HCT116 (cell line): ENCODE results near the gene PDE2A. TPM values are rescaled to one million over a fixed set of nuclear protein-coding genes. Genes with fewer than 3 reads are reported as not detected.

Source experiments
- ATAC-seq: fragments of 200-7000 bp; cut with Tn5 transposase; 2 replicates; pipeline ENCODE4 v1.9.1; 2020; ENCODE audit warnings: mild to moderate bottlenecking, moderate library complexity
- BruUV-seq: library from RNA; stranded (reverse); fragments of 400-500 nt; replicated peaks from 2 replicates; lab custom pipeline; 2021; lab: Mats Ljungman, UMichigan
- CTCF ChIA-PET: fragments of 300-600 bp; sonication (Branson Sonifier 250); formaldehyde crosslinking; loops from one replicate; lab custom pipeline; 2021; ENCODE audit warnings: antibody characterized with exemption; lab: Charles Lee
- POLR2A ChIA-PET: fragments of 300-600, 350-600 bp; sonication (Branson Sonifier 250); formaldehyde crosslinking; loops from one replicate; lab custom pipeline; 2021; ENCODE audit warnings: antibody characterized with exemption; lab: Charles Lee
- RAD21 ChIA-PET, 2 experiments: fragments of 300-600 bp; sonication (Branson Sonifier 250); formaldehyde crosslinking; loops; one replicate each; lab custom pipeline; 2023; ENCODE audit warnings: low total read pairs in 2 of 2; ENCODE audit not compliant: uncharacterized antibody in 2 of 2, unreplicated experiment in 2 of 2, low non-redundant PET in 1 of 2; lab: Charles Lee
- DNase-seq: peaks from one replicate; pipeline ENCODE4 v3.0.0-alpha.2; 2010; ENCODE audit warnings: low read depth, low spot score
- H2AFZ ChIP-seq: fragments of 200-600 bp; shearing (Covaris generic), sonication (generic); 2 replicates; pipeline ENCODE4 v1.6.1; 2017; ENCODE audit warnings: low read depth, mixed run types, mixed read lengths, antibody characterized with exemption, low read length; ENCODE audit not compliant: poor library complexity, severe bottlenecking
- H3K27ac ChIP-seq: 2 replicates; pipeline ENCODE4 v1.5.1; 2012; ENCODE audit warnings: low read depth, low read length
- H3K27me3 ChIP-seq: fragments of 200-600 bp; sonication (generic); 2 replicates; pipeline ENCODE4 v1.6.1; 2016; ENCODE audit warnings: mixed run types, low read length, mixed read lengths; ENCODE audit not compliant: insufficient read depth
- H3K36me3 ChIP-seq, 2 experiments: fragments of 200-500 bp in 1 of 2; fragments of 200-600 bp in 1 of 2; sonication (Bioruptor generic) in 1 of 2; sonication (generic) in 1 of 2; 2 replicates each; pipeline versions ENCODE4 v1.5.1 to v1.6.1; 2014 to 2016; ENCODE audit warnings: low read length in 2 of 2, inconsistent platforms in 1 of 2, mixed read lengths in 1 of 2, mixed run types in 1 of 2; ENCODE audit not compliant: insufficient read depth in 2 of 2, control insufficient read depth in 1 of 2
- H3K4me1 ChIP-seq, 2 experiments: fragments of 200-600 bp in 1 of 2; sonication (generic) in 1 of 2; 2 replicates each; pipeline versions ENCODE4 v1.5.1 to v1.6.1; 2012 to 2017; ENCODE audit warnings: low read length in 2 of 2, inconsistent platforms in 1 of 2, mild to moderate bottlenecking in 1 of 2, mixed read lengths in 1 of 2, mixed run types in 1 of 2, moderate library complexity in 1 of 2; ENCODE audit not compliant: insufficient read depth in 2 of 2, control insufficient read depth in 1 of 2
- H3K4me2 ChIP-seq: fragments of 200-600 bp; sonication (generic); 2 replicates; pipeline ENCODE4 v1.6.1; 2017; ENCODE audit warnings: mixed run types, low read length, mixed read lengths
- H3K4me3 ChIP-seq, 2 experiments: fragments of 200-600 bp in 1 of 2; sonication (generic) in 1 of 2; replicated peaks in 1 of 2; 2 replicates each; pipeline ENCODE4 v1.5.1; 2011 to 2016; ENCODE audit warnings: low read length in 2 of 2, control low read depth in 1 of 2, low read depth in 1 of 2, mild to moderate bottlenecking in 1 of 2, mixed read lengths in 1 of 2, mixed run types in 1 of 2
- H3K79me2 ChIP-seq: fragments of 200-600 bp; sonication (generic); 2 replicates; pipeline ENCODE4 v1.6.1; 2017; ENCODE audit warnings: mild to moderate bottlenecking, mixed run types, low read length, moderate library complexity, mixed read lengths; ENCODE audit not compliant: insufficient read depth
- H3K9ac ChIP-seq: fragments of 200-600 bp; sonication (generic); 2 replicates; pipeline ENCODE4 v1.6.1; 2016; ENCODE audit warnings: low read length, mixed read lengths
- H3K9me2 ChIP-seq: fragments of 200-600 bp; sonication (generic), shearing (Covaris generic); 2 replicates; pipeline ENCODE4 v1.6.1; 2017; ENCODE audit warnings: mixed run types, mild to moderate bottlenecking, moderate library complexity; ENCODE audit not compliant: insufficient read depth
- H3K9me3 ChIP-seq, 2 experiments: fragments of 200-500 bp in 1 of 2; fragments of 200-600 bp in 1 of 2; sonication (Bioruptor generic) in 1 of 2; sonication (generic) in 1 of 2; 2 replicates each; pipeline ENCODE4 v1.6.1; 2014 to 2017; ENCODE audit warnings: low read length in 2 of 2, mixed read lengths in 2 of 2, inconsistent platforms in 1 of 2, low read depth in 1 of 2, mild to moderate bottlenecking in 1 of 2, mixed run types in 1 of 2, moderate library complexity in 1 of 2; ENCODE audit not compliant: control insufficient read depth in 1 of 2, insufficient read depth in 1 of 2
- H4K20me1 ChIP-seq: fragments of 200-600 bp; sonication (generic), shearing (Covaris generic); 2 replicates; pipeline ENCODE4 v1.6.1; 2017; ENCODE audit warnings: mixed run types, mild to moderate bottlenecking, moderate library complexity; ENCODE audit not compliant: insufficient read depth
- ATF3 ChIP-seq: IDR thresholded peaks from 2 replicates; pipeline ENCODE4 v1.6.1; 2012
- CEBPB ChIP-seq: IDR thresholded peaks from 2 replicates; pipeline ENCODE4 v1.6.1; 2012; ENCODE audit warnings: low read depth
- EZH2 ChIP-seq: fragments of 200-600 bp; sonication (generic); IDR thresholded peaks from 2 replicates; pipeline ENCODE4 v1.6.1; 2017; ENCODE audit warnings: antibody characterized with exemption, mixed run types
- EZH2phosphoT487 ChIP-seq: fragments of 200-600 bp; IDR thresholded peaks from 2 replicates; pipeline ENCODE4 v1.6.1; 2018; ENCODE audit warnings: antibody characterized with exemption, borderline replicate concordance
- POLR2AphosphoS5 ChIP-seq: IDR thresholded peaks from 2 replicates; pipeline ENCODE4 v1.6.1; 2011; ENCODE audit warnings: mild to moderate bottlenecking, low read depth, low read length, moderate library complexity
- SIN3A ChIP-seq: IDR thresholded peaks from 2 replicates; pipeline ENCODE4 v1.6.1; 2012; ENCODE audit warnings: low read depth
- YY1 ChIP-seq: IDR thresholded peaks from 2 replicates; pipeline ENCODE4 v1.6.1; 2011; ENCODE audit warnings: low read length, low read depth, moderate library complexity, mild to moderate bottlenecking; ENCODE audit not compliant: insufficient replicate concordance; ENCODE audit errors: extremely low read depth
- ZNF274 ChIP-seq: fragments of 200-500 bp; sonication (Bioruptor generic); IDR thresholded peaks from 2 replicates; pipeline ENCODE4 v1.6.1; 2014; ENCODE audit warnings: mild to moderate bottlenecking, low read depth, low read length, inconsistent platforms
- intact Hi-C: fragments of 100-400 bp; cut with micrococcal nuclease; formaldehyde crosslinking; loops from 2 replicates; pipeline ENCODE4 v1.10.0; 2022
- total RNA-seq: library from RNA; stranded (reverse); gene quantifications from one replicate; pipeline ENCODE4 v1.2.1, GENCODE V29; 2021; ENCODE audit not compliant: unreplicated experiment
- TF ChIP-seq, protein P1 (sequence below): IDR thresholded peaks from 2 replicates; pipeline ENCODE4 v1.6.1; 2011; ENCODE audit warnings: mild to moderate bottlenecking, low read length, moderate library complexity; ENCODE audit not compliant: insufficient replicate concordance; ENCODE audit errors: extremely low read depth
- TF ChIP-seq, protein P2 (sequence below), 3 experiments: fragments of 200-600 bp in 1 of 3; sonication (generic) in 1 of 3; IDR thresholded peaks in 2 of 3; conservative IDR thresholded peaks in 1 of 3; 2 replicates each; pipeline ENCODE4 v1.5.1; 2012 to 2017; ENCODE audit warnings: low read depth in 2 of 3, low read length in 2 of 3, antibody characterized with exemption in 1 of 3, borderline replicate concordance in 1 of 3, control low read depth in 1 of 3, mild to moderate bottlenecking in 1 of 3, mixed read lengths in 1 of 3, mixed run types in 1 of 3, moderate library complexity in 1 of 3; ENCODE audit not compliant: insufficient read depth in 1 of 3

The PDE2A gene
- total RNA-seq, 1 experiment from 2014 or later, result 7.6 TPM

DNA sequence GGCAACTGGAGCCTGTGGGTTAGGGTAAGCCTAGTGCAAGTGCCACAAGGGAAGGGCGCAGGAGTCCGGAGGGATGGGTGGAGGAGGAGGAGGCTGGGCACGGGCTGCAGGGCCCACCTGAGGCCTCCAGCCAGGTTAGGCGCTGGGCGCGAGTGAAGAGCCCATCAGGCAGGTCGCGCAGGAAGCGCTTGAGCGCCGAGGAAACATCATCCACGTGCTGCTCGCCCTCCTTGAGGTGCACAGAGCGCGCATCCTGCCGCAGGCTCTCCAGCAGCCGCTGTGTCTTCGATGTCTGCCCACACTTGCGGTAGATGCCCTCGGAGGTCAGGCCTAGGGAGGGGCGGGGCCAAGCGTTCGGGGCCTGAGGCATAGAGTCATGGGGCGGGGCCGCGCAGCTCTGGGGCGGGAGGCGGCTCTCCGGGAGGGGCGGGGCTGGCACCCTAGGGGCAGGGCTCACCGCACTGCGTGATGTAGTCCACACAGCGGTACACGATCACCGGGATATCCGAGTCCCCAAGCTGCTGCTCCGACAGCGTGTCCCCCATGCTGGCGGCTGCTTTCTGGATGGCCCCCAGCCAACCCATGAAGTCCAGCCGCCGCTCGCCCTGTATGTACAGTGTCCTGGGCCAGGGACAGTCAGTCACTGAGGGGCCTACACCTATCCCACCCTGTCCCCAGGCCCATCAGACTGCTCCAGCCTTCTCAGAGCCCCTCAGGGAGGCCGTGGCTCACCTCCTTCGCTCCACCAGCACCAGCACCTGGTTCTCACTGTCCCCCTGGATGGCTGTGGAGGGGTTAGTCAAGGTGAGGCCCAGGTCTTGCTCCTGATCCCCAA, 22.9 kb upstream of the PDE2A start:
- ATAC-seq, result peak; percentile 52; the same call in 1 of the 2 replicates
- Histone ChIP-seq H3K4me3 (no peak overlapping the region), H3K27me3 (no peaks in the 10 kb centered on the region), H3K9ac (no peak overlapping the region), H4K20me1 (no peaks in the 10 kb centered on the region), H3K36me3 (peaks cover 12 to 14% of the 10 kb centered on the region in 2 experiments; a peak in 3 of 4 replicates), H3K4me1 (peaks cover 3 to 19% of the 10 kb centered on the region in 2 experiments; a peak in 3 of 4 replicates), H3K79me2 (no peaks in the 10 kb centered on the region), H3K9me2 (no peaks in the 10 kb centered on the region), H3K9me3 (no peaks in the 10 kb centered on the region)
- no peak for DNase-seq
- TSS peak; percentile 16 for BruUV-seq
- intact Hi-C loops, result no loop called here
- ChIA-PET RAD21 (no interaction called here), CTCF (no interaction called here), POLR2A (no interaction called here)
- no peak for TF ChIP-seq POLR2AphosphoS5
- TF ChIP-seq ATF3, result no peak
- TF ChIP-seq, protein P1, sequence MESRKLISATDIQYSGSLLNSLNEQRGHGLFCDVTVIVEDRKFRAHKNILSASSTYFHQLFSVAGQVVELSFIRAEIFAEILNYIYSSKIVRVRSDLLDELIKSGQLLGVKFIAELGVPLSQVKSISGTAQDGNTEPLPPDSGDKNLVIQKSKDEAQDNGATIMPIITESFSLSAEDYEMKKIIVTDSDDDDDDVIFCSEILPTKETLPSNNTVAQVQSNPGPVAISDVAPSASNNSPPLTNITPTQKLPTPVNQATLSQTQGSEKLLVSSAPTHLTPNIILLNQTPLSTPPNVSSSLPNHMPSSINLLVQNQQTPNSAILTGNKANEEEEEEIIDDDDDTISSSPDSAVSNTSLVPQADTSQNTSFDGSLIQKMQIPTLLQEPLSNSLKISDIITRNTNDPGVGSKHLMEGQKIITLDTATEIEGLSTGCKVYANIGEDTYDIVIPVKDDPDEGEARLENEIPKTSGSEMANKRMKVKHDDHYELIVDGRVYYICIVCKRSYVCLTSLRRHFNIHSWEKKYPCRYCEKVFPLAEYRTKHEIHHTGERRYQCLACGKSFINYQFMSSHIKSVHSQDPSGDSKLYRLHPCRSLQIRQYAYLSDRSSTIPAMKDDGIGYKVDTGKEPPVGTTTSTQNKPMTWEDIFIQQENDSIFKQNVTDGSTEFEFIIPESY, result no peak
- TF ChIP-seq, protein P2, sequence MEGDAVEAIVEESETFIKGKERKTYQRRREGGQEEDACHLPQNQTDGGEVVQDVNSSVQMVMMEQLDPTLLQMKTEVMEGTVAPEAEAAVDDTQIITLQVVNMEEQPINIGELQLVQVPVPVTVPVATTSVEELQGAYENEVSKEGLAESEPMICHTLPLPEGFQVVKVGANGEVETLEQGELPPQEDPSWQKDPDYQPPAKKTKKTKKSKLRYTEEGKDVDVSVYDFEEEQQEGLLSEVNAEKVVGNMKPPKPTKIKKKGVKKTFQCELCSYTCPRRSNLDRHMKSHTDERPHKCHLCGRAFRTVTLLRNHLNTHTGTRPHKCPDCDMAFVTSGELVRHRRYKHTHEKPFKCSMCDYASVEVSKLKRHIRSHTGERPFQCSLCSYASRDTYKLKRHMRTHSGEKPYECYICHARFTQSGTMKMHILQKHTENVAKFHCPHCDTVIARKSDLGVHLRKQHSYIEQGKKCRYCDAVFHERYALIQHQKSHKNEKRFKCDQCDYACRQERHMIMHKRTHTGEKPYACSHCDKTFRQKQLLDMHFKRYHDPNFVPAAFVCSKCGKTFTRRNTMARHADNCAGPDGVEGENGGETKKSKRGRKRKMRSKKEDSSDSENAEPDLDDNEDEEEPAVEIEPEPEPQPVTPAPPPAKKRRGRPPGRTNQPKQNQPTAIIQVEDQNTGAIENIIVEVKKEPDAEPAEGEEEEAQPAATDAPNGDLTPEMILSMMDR (IDR thresholded peaks at IDR 0.05 in 2 of 3, conservative IDR thresholded peaks at IDR 0.05 in 1 of 3; ENCODE audit: borderline replicate concordance in 1 of 3, insufficient read depth in 1 of 3, low read depth in 2 of 3, low read length in 2 of 3), result no peak
- TF ChIP-seq SIN3A, result no peak
- no peak for TF ChIP-seq ZNF274
- TF ChIP-seq YY1, result no peak
- no peak for TF ChIP-seq EZH2
- no peak for TF ChIP-seq EZH2phosphoT487
- no peak for TF ChIP-seq CEBPB
- TF ChIP-seq, all 23 proteins: peak for 0
- Histone ChIP-seq H3K4me2 (no peak overlapping the region), H2AFZ (no peak overlapping the region), H3K27ac (no peak overlapping the region)
